H1 (cell line): ENCODE results near the gene RNF149. TPM values are rescaled to one million over a fixed set of nuclear protein-coding genes. Genes with fewer than 3 reads are reported as not detected.

Experiments
- CTCF ChIA-PET: fragments of 300-600 bp; sonication (Branson Sonifier 250); formaldehyde crosslinking; loops from one replicate; lab custom pipeline; 2021; ENCODE audit not compliant: partially characterized antibody; lab: Charles Lee
- POLR2A ChIA-PET: fragments of 300-600 bp; sonication (Branson Sonifier 250); formaldehyde crosslinking; loops from one replicate; lab custom pipeline; 2021; ENCODE audit warnings: inconsistent platforms; ENCODE audit not compliant: partially characterized antibody; lab: Charles Lee
- DNase-seq, 2 experiments: peaks; one replicate each; pipeline versions ENCODE4 v3.0.0 to v3.0.0-alpha.2; 2010 to 2022; ENCODE audit warnings: low spot score in 2 of 2, low read depth in 1 of 2, mixed read lengths in 1 of 2
- FAIRE-seq: peaks from 2 replicates; lab custom pipeline; 2011; peaks lifted over from hg19 to GRCh38; lab: Jason Lieb, UNC
- H2AFZ ChIP-seq: 2 replicates; pipeline ENCODE4 v1.8.1; 2012; ENCODE audit warnings: low read length, inconsistent platforms
- H2AK5ac ChIP-seq: 2 replicates; pipeline ENCODE4 v1.6.1; 2013; ENCODE audit warnings: low read depth, low read length
- H2BK120ac ChIP-seq: replicated peaks from 2 replicates; pipeline ENCODE3; 2013; ENCODE audit warnings: low read depth, low read length, inconsistent platforms
- H2BK12ac ChIP-seq: 2 replicates; pipeline ENCODE4 v1.6.1; 2013; ENCODE audit warnings: low read depth, low read length
- H2BK15ac ChIP-seq: 2 replicates; pipeline ENCODE4 v1.6.1; 2013; ENCODE audit warnings: low read length
- H2BK20ac ChIP-seq: 2 replicates; pipeline ENCODE4 v1.6.1; 2013; ENCODE audit warnings: low read length
- H2BK5ac ChIP-seq: 2 replicates; pipeline ENCODE4 v1.6.1; 2013; ENCODE audit warnings: low read depth, low read length
- H3K14ac ChIP-seq: 2 replicates; pipeline ENCODE4 v1.6.1; 2013; ENCODE audit warnings: inconsistent platforms; ENCODE audit not compliant: insufficient read length
- H3K18ac ChIP-seq: 2 replicates; pipeline ENCODE4 v1.6.1; 2013; ENCODE audit warnings: low read length; ENCODE audit errors: extremely low read depth
- H3K23ac ChIP-seq: 2 replicates; pipeline ENCODE4 v1.6.1; 2013; ENCODE audit warnings: inconsistent platforms; ENCODE audit not compliant: insufficient read length
- H3K23me2 ChIP-seq: 2 replicates; pipeline ENCODE4 v1.6.1; 2013; ENCODE audit warnings: low read depth, low read length
- H3K27ac ChIP-seq: 2 replicates; pipeline ENCODE4 v1.6.1; 2011; ENCODE audit warnings: low read depth, low read length, inconsistent platforms
- H3K27me3 ChIP-seq, 4 experiments: replicated peaks in 1 of 4; 1 replicate in 1 of 4; 2 replicates in 3 of 4; pipeline versions ENCODE4 v1.6.1 to v1.8.1; 2011 to 2013; ENCODE audit warnings: low read length in 3 of 4, mild to moderate bottlenecking in 3 of 4, inconsistent platforms in 2 of 4, mixed read lengths in 2 of 4, moderate library complexity in 1 of 4; ENCODE audit not compliant: control insufficient read depth in 3 of 4, insufficient read depth in 3 of 4; ENCODE audit errors: extremely low read depth in 1 of 4
- H3K36me3 ChIP-seq, 4 experiments: 2 replicates each; pipeline versions ENCODE4 v1.6.1 to v1.8.1; 2011 to 2013; ENCODE audit warnings: mild to moderate bottlenecking in 4 of 4, low read length in 3 of 4, moderate library complexity in 2 of 4, control low read depth in 1 of 4, inconsistent platforms in 1 of 4; ENCODE audit not compliant: insufficient read depth in 4 of 4, control insufficient read depth in 2 of 4
- H3K4ac ChIP-seq: replicated peaks from 2 replicates; pipeline ENCODE3; 2013; ENCODE audit warnings: low read length, low read depth, mixed read lengths, inconsistent platforms; ENCODE audit not compliant: insufficient read length
- H3K4me1 ChIP-seq, 4 experiments: replicated peaks in 1 of 4; 1 replicate in 1 of 4; 2 replicates in 3 of 4; pipeline versions ENCODE4 v1.6.1 to v1.8.1; 2011 to 2013; ENCODE audit warnings: low read length in 3 of 4, inconsistent platforms in 2 of 4, mixed read lengths in 1 of 4; ENCODE audit not compliant: insufficient read depth in 4 of 4, control insufficient read depth in 3 of 4
- H3K4me2 ChIP-seq, 2 experiments: 2 replicates each; pipeline versions ENCODE4 v1.6.1 to v1.8.1; 2011 to 2013; ENCODE audit warnings: low read depth in 2 of 2, low read length in 2 of 2, control low read depth in 1 of 2, inconsistent platforms in 1 of 2, mild to moderate bottlenecking in 1 of 2; ENCODE audit not compliant: insufficient read depth in 1 of 2
- H3K4me3 ChIP-seq, 4 experiments: fragments of 200-600, 300-600 bp in 1 of 4; sonication (generic), shearing (Covaris generic), sonication (Bioruptor Twin) in 1 of 4; 2 replicates each; pipeline versions ENCODE4 v1.5.1 to v1.8.1; 2011 to 2016; ENCODE audit warnings: low read length in 4 of 4, low read depth in 3 of 4, control low read depth in 2 of 4, inconsistent platforms in 2 of 4, mild to moderate bottlenecking in 2 of 4, mixed read lengths in 1 of 4, moderate library complexity in 1 of 4; ENCODE audit not compliant: insufficient read depth in 2 of 4; ENCODE audit errors: extremely low read depth in 1 of 4
- H3K56ac ChIP-seq: replicated peaks from 2 replicates; pipeline ENCODE3; 2013; ENCODE audit warnings: low read depth, mild to moderate bottlenecking, mixed read lengths, low read length, inconsistent platforms; ENCODE audit not compliant: insufficient read length
- H3K79me1 ChIP-seq: 2 replicates; pipeline ENCODE4 v1.6.1; 2013; ENCODE audit warnings: low read depth, low read length, control low read depth
- H3K79me2 ChIP-seq, 2 experiments: 2 replicates each; pipeline versions ENCODE4 v1.6.1 to v1.8.1; 2012 to 2013; ENCODE audit warnings: low read length in 2 of 2, mild to moderate bottlenecking in 2 of 2, inconsistent platforms in 1 of 2; ENCODE audit not compliant: insufficient read depth in 2 of 2, control insufficient read depth in 1 of 2
- H3K9ac ChIP-seq, 4 experiments: replicated peaks in 1 of 4; 1 replicate in 1 of 4; 2 replicates in 3 of 4; pipeline versions ENCODE4 v1.6.1 to v1.8.1; 2011 to 2013; ENCODE audit warnings: low read depth in 3 of 4, low read length in 3 of 4, control low read depth in 2 of 4, mild to moderate bottlenecking in 2 of 4, moderate library complexity in 2 of 4, inconsistent platforms in 1 of 4; ENCODE audit errors: extremely low read depth in 1 of 4
- H3K9me3 ChIP-seq, 2 experiments: 2 replicates each; pipeline versions ENCODE4 v1.6.1 to v1.8.1; 2012 to 2013; ENCODE audit warnings: mild to moderate bottlenecking in 2 of 2, moderate library complexity in 2 of 2, control low read depth in 1 of 2, inconsistent platforms in 1 of 2, low read depth in 1 of 2, low read length in 1 of 2, mixed read lengths in 1 of 2; ENCODE audit not compliant: insufficient read depth in 2 of 2
- H4K20me1 ChIP-seq, 2 experiments: replicated peaks in 1 of 2; 2 replicates each; pipeline versions ENCODE3 to v1.8.1; 2011 to 2013; ENCODE audit warnings: inconsistent platforms in 2 of 2, low read length in 2 of 2, mild to moderate bottlenecking in 1 of 2; ENCODE audit not compliant: insufficient read depth in 2 of 2, control insufficient read depth in 1 of 2
- H4K5ac ChIP-seq: 2 replicates; pipeline ENCODE4 v1.6.1; 2013; ENCODE audit warnings: low read length, low read depth, mixed read lengths, inconsistent platforms; ENCODE audit not compliant: insufficient read length
- H4K8ac ChIP-seq: 2 replicates; pipeline ENCODE4 v1.8.0; 2013; ENCODE audit warnings: mild to moderate bottlenecking, moderate library complexity, low read length, inconsistent platforms; ENCODE audit not compliant: insufficient read depth; ENCODE audit errors: extremely low read depth
- H4K91ac ChIP-seq: replicated peaks from 2 replicates; pipeline ENCODE3; 2013; ENCODE audit warnings: low read length, mixed read lengths, inconsistent platforms; ENCODE audit not compliant: insufficient read length
- CBX5 ChIP-seq: fragments of 300-800, 300-1000 bp; sonication (generic); IDR thresholded peaks from 2 replicates; pipeline ENCODE4 v1.7.1; 2016; ENCODE audit warnings: antibody characterized with exemption, low read length, low read depth
- CREB1 ChIP-seq: IDR thresholded peaks from 2 replicates; pipeline ENCODE4 v1.6.1; 2012; ENCODE audit warnings: inconsistent platforms
- FOSL1 ChIP-seq: IDR thresholded peaks from 2 replicates; pipeline ENCODE4 v1.6.1; 2011; ENCODE audit warnings: mild to moderate bottlenecking, low read depth, low read length, moderate library complexity; ENCODE audit not compliant: insufficient read depth
- JUND ChIP-seq: IDR thresholded peaks from 2 replicates; pipeline ENCODE4 v1.6.1; 2011; ENCODE audit warnings: mild to moderate bottlenecking, improper control_type of control experiment, low read length
- MAFK ChIP-seq: IDR thresholded peaks from 2 replicates; pipeline ENCODE4 v1.6.1; 2012; ENCODE audit warnings: low read depth, mild to moderate bottlenecking, improper control_type of control experiment, low read length
- NRF1 ChIP-seq: IDR thresholded peaks from 2 replicates; pipeline ENCODE4 v1.6.1; 2011; ENCODE audit warnings: mild to moderate bottlenecking, low read depth, low read length, improper control_type of control experiment
- POLR2A ChIP-seq, 2 experiments: IDR thresholded peaks; 1 replicate in 1 of 2; 2 replicates in 1 of 2; pipeline ENCODE4 v1.6.1; 2011; ENCODE audit warnings: low read depth in 2 of 2, low read length in 2 of 2, mild to moderate bottlenecking in 2 of 2; ENCODE audit errors: control extremely low read depth in 1 of 2
- POLR2AphosphoS5 ChIP-seq: IDR thresholded peaks from 2 replicates; pipeline ENCODE4 v1.6.1; 2011; ENCODE audit warnings: low read depth, low read length
- TAF1 ChIP-seq: IDR thresholded peaks from 2 replicates; pipeline ENCODE4 v1.6.1; 2011; ENCODE audit warnings: mild to moderate bottlenecking, low read depth, low read length
- TAF7 ChIP-seq: optimal IDR thresholded peaks from 2 replicates; pipeline ENCODE3; 2011; ENCODE audit warnings: low read depth, mild to moderate bottlenecking, inconsistent platforms, low read length, moderate library complexity, borderline replicate concordance
- WGBS, 2 experiments: shearing (Covaris generic) in 1 of 2; methylation state at CpG; one replicate each; pipeline versions ENCODE4 v1.1.6 to v1.1.7; 2013 to 2015; ENCODE audit warnings: low lambda C conversion rate in 2 of 2, mixed read lengths in 2 of 2, inconsistent platforms in 1 of 2, low coverage in 1 of 2, missing lambda C conversion rate in 1 of 2; ENCODE audit not compliant: insufficient replicate concordance in 2 of 2, insufficient coverage in 1 of 2, insufficient read length in 1 of 2; ENCODE audit errors: extremely low coverage in 1 of 2, missing lambda C conversion rate in 1 of 2; 5-methylcytosine and 5-hydroxymethylcytosine counted together
- polyA plus RNA-seq, 7 experiments: library from polyadenylated mRNA; depleted of rRNA in 3 of 7; stranded (reverse) in 5 of 7; unstranded in 2 of 7; fragments of >200 nt in 5 of 7; fragments of 200-250 nt in 2 of 7; gene quantifications; 1 replicate in 5 of 7; 2 replicates in 1 of 7; 4 replicates in 1 of 7; pipeline versions ENCODE4 v1.2.1 to v1.2.3, GENCODE V29; 2011 to 2013; ENCODE audit warnings: missing spikeins in 2 of 7, mixed read lengths in 2 of 7
- total RNA-seq: library from RNA; stranded (reverse); fragmentation: NEBNext Ultra II Directional; extraction: Animal tissue kit (Norgen Biotek cat#: 25700); gene quantifications from 2 replicates; pipeline ENCODE4 v1.2.1, GENCODE V29; 2021
- TF ChIP-seq, protein P1 (sequence below): IDR thresholded peaks from 2 replicates; pipeline ENCODE4 v1.6.1; 2011; ENCODE audit warnings: low read length, improper control_type of control experiment

Gene RNF149
- total and polyA plus RNA-seq, 2 of the 8 experiments (the other 6 are each of a cell fraction or from before 2014, with no cell fraction given): 16.6 to 28.2 TPM

DNA sequence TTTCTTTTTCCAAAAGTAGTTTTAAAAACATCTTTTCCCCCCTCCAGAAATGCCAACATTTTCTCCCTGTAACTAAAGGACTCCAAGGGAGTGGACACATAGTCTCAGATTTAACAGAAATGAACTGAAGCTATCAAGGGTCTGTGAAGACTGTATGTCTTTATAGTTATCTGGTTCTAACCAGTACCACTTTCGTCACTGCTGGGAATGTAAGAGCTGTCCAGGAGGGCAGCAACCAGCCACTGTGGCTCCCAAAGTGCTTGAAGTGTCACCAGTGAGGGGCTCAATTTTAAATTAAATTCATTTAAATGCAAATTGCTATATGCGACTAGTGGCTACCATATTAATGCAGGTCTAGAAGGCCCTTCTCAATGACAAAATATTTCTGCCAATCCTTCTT lies 15.0 kb downstream of the RNF149 start:
- no peak overlapping the region for H4K8ac ChIP-seq
- DNase-seq (no peak), FAIRE-seq (no peak)
- no peak overlapping the region for H3K56ac ChIP-seq
- no peak overlapping the region for H3K23ac ChIP-seq
- no peak overlapping the region for H3K27ac ChIP-seq
- H2AK5ac ChIP-seq: no peak overlapping the region
- no peak overlapping the region for H3K9ac ChIP-seq
- H2BK12ac ChIP-seq: no peak overlapping the region
- H4K91ac ChIP-seq: no peak overlapping the region
- peaks cover 3% of the 10 kb centered on the region for H3K79me1 ChIP-seq
- peaks cover 0 to 23% of the 10 kb centered on the region in 2 experiments; a peak in 3 of 4 replicates for H3K79me2 ChIP-seq
- H2AFZ ChIP-seq: no peak overlapping the region
- H3K27me3 ChIP-seq: no peaks in the 10 kb centered on the region
- CTCF ChIA-PET: no interaction called here
- H4K5ac ChIP-seq: no peak overlapping the region
- H4K20me1 ChIP-seq: peaks cover 0 to 6% of the 10 kb centered on the region in 2 experiments
- no peak overlapping the region for H2BK20ac ChIP-seq
- no peaks in the 10 kb centered on the region for H3K4me1 ChIP-seq
- H2BK5ac ChIP-seq: no peak overlapping the region
- H3K4me3 ChIP-seq: no peak overlapping the region
- H3K4ac ChIP-seq: no peak overlapping the region
- H2BK120ac ChIP-seq: no peak overlapping the region
- H3K9me3 ChIP-seq: no peaks in the 10 kb centered on the region
- WGBS, 2 experiments: 89% methylated on average over 2 of the region's 2 CpGs; no CpG with 5 or more reads in 1 of the 2 experiments
- H3K36me3 ChIP-seq: peaks cover 0 to 19% (median 1%) of the 10 kb centered on the region in 4 experiments; a peak in 3 of 8 replicates
- H3K23me2 ChIP-seq: no peaks in the 10 kb centered on the region
- H3K18ac ChIP-seq: no peak overlapping the region
- H2BK15ac ChIP-seq: no peak overlapping the region
- H3K4me2 ChIP-seq: no peak overlapping the region
- no peak overlapping the region for H3K14ac ChIP-seq
- POLR2A ChIA-PET: no interaction called here
- TF ChIP-seq CBX5: no peak
- no peak for TF ChIP-seq CREB1
- no peak for TF ChIP-seq JUND
- no peak for TF ChIP-seq FOSL1
- no peak for TF ChIP-seq POLR2A (IDR thresholded peaks at IDR 0.05; ENCODE audit: control extremely low read depth in 1 of 2, low read depth in 2 of 2, low read length in 2 of 2)
- TF ChIP-seq NRF1: no peak
- TF ChIP-seq, protein P1, sequence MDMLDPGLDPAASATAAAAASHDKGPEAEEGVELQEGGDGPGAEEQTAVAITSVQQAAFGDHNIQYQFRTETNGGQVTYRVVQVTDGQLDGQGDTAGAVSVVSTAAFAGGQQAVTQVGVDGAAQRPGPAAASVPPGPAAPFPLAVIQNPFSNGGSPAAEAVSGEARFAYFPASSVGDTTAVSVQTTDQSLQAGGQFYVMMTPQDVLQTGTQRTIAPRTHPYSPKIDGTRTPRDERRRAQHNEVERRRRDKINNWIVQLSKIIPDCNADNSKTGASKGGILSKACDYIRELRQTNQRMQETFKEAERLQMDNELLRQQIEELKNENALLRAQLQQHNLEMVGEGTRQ: no peak
- no peak for TF ChIP-seq TAF1
- TF ChIP-seq POLR2AphosphoS5: no peak
- no peak for TF ChIP-seq TAF7
- TF ChIP-seq MAFK: no peak
